Stimulated activated naive CD4-positive, alpha-beta T cell (primary cell): ENCODE results near the gene PBX1.
"Not testable (repeated sequence)": the region's sequence is repeated elsewhere in the genome, so short reads cannot be mapped to it uniquely, and the experiment has no call there.

Experiments
- DNase-seq, 6 experiments: peaks; one replicate each; lab custom pipeline; 2025; lab: John Stamatoyannopoulos, UW

PBX1 gene

GRCh38 chr1:164640686-164641352 lies 81.8 kb downstream of the PBX1 start:
- no peak for DNase-seq

GRCh38 chr1:164641353-164641730 lies 82.4 kb downstream of the PBX1 start:
- DNase-seq, result no peak

GRCh38 chr1:164643018-164643417 lies 84.0 kb downstream of the PBX1 start:
- DNase-seq, result no peak

GRCh38 chr1:164644268-164644667 lies 85.3 kb downstream of the PBX1 start:
- no peak for DNase-seq

GRCh38 chr1:164644774-164645644 lies 86.0 kb downstream of the PBX1 start:
- no peak for DNase-seq

GRCh38 chr1:164645921-164646320 lies 86.9 kb downstream of the PBX1 start:
- DNase-seq, result no peak

- DNase-seq, result no peak
Measured at GRCh38 chr1:164647211-164647610, 88.2 kb downstream of the PBX1 start.

GRCh38 chr1:164648636-164649035 lies 89.7 kb downstream of the PBX1 start:
- DNase-seq, result no peak

GRCh38 chr1:164649146-164649545 lies 90.2 kb downstream of the PBX1 start:
- no peak for DNase-seq

- DNase-seq, result no peak
Measured at GRCh38 chr1:164650531-164650930, 91.5 kb downstream of the PBX1 start.

- no peak for DNase-seq
Measured at GRCh38 chr1:164651351-164651951, 92.5 kb downstream of the PBX1 start.

GRCh38 chr1:164652969-164653368 lies 94.0 kb downstream of the PBX1 start:
- DNase-seq, result not testable (repeated sequence)

GRCh38 chr1:164653705-164654104 lies 94.7 kb downstream of the PBX1 start:
- no peak for DNase-seq

GRCh38 chr1:164654200-164654599 lies 95.2 kb downstream of the PBX1 start:
- DNase-seq, result no peak

- DNase-seq, result no peak
Measured at GRCh38 chr1:164658864-164659263, 99.9 kb downstream of the PBX1 start.

- no peak for DNase-seq
Measured at GRCh38 chr1:164659621-164660411, 100.8 kb downstream of the PBX1 start.

GRCh38 chr1:164660412-164660772 lies 101.4 kb downstream of the PBX1 start:
- peak in 3 of 6 experiments; percentile 25 to 47 (median 37) for DNase-seq

GRCh38 chr1:164660775-164661174 lies 101.8 kb downstream of the PBX1 start:
- peak in 1 of 6 experiments; percentile 25 for DNase-seq

- DNase-seq, result no peak
Measured at GRCh38 chr1:164662462-164662861, 103.5 kb downstream of the PBX1 start.

GRCh38 chr1:164662955-164663354 lies 104.0 kb downstream of the PBX1 start:
- DNase-seq, result no peak

GRCh38 chr1:164664127-164664526 lies 105.1 kb downstream of the PBX1 start:
- DNase-seq, result no peak

GRCh38 chr1:164667001-164667400 lies 108.0 kb downstream of the PBX1 start:
- no peak for DNase-seq
